BE2C (cell line): ENCODE results near the gene NELFB.

ENCODE experiments used
- DNase-seq: peaks from one replicate; pipeline ENCODE4 v3.0.0-alpha.2; 2020
- H3K27me3 ChIP-seq: fragments of 250-450 bp; sonication (Bioruptor Pico); 2 replicates; pipeline ENCODE4 v1.5.1; 2020; ENCODE audit warnings: mild to moderate bottlenecking
- H3K36me3 ChIP-seq: fragments of 250-450 bp; sonication (Bioruptor Pico); 2 replicates; pipeline ENCODE4 v1.5.1; 2020; ENCODE audit warnings: mild to moderate bottlenecking
- H3K4me1 ChIP-seq: fragments of 250-450 bp; sonication (Bioruptor Pico); 2 replicates; pipeline ENCODE4 v1.5.1; 2020
- H3K4me3 ChIP-seq: 2 replicates; pipeline ENCODE4 v1.5.1; 2011; ENCODE audit warnings: low read depth, low read length
- H3K9me3 ChIP-seq: fragments of 250-450 bp; sonication (Bioruptor Pico); 2 replicates; pipeline ENCODE4 v1.5.1; 2020
- TF ChIP-seq, protein P1 (sequence below): IDR thresholded peaks from 2 replicates; pipeline ENCODE4 v1.5.1; 2012; ENCODE audit warnings: mild to moderate bottlenecking, low read depth, low read length

Gene NELFB

DNA sequence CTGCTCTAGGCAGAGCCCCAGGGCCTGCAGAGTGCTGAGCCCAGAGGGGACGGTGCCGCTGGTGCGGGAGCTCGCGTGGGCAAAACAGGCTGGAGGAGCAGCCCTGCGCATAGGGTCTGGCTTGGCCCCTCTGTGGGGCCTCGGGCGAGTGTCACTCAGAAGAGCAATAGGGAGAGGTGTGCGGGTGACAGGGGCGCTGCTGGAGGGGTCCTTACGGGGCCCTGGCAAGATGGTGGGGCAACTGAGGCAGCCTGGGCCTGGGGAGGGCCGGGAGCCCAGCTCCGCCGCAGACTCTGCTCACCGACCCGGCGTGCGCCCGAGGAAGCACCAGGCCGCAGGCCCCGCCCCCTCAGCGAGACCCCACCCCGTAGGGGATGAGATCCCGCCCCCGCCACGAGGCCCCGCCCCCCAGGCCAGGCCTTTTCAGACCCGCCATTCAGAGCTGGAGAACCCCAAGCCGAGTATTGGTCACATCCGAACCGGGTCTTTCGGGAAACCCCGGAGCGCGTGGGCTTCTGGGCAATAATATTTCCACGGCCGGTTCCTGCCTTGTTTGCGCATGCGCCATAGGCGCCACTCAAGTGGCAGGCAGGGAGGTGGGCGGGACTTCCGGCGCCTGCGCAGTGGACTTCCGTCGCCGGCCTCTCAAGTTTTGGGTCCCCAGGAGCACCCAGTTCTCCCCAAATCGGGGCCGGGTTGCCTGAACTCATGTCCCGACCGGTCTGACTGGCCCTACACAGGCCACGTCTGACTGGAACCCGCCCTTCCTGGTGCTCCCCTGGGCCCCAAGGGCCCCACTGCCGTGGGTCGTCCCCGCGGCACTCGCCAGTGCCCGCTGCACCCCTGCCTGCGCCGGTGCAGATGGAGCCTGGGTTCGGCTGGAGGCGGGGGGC is 31.8 kb upstream of the NELFB start:
- TF ChIP-seq, protein P1, sequence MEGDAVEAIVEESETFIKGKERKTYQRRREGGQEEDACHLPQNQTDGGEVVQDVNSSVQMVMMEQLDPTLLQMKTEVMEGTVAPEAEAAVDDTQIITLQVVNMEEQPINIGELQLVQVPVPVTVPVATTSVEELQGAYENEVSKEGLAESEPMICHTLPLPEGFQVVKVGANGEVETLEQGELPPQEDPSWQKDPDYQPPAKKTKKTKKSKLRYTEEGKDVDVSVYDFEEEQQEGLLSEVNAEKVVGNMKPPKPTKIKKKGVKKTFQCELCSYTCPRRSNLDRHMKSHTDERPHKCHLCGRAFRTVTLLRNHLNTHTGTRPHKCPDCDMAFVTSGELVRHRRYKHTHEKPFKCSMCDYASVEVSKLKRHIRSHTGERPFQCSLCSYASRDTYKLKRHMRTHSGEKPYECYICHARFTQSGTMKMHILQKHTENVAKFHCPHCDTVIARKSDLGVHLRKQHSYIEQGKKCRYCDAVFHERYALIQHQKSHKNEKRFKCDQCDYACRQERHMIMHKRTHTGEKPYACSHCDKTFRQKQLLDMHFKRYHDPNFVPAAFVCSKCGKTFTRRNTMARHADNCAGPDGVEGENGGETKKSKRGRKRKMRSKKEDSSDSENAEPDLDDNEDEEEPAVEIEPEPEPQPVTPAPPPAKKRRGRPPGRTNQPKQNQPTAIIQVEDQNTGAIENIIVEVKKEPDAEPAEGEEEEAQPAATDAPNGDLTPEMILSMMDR = no peak
- Histone ChIP-seq H3K4me1 (peaks cover 7% of the 10 kb centered on the region), H3K4me3 (peak overlapping the region; percentile 90), H3K27me3 (no peaks in the 10 kb centered on the region), H3K36me3 (no peaks in the 10 kb centered on the region), H3K9me3 (no peaks in the 10 kb centered on the region)
- peak; percentile 98 for DNase-seq

DNA sequence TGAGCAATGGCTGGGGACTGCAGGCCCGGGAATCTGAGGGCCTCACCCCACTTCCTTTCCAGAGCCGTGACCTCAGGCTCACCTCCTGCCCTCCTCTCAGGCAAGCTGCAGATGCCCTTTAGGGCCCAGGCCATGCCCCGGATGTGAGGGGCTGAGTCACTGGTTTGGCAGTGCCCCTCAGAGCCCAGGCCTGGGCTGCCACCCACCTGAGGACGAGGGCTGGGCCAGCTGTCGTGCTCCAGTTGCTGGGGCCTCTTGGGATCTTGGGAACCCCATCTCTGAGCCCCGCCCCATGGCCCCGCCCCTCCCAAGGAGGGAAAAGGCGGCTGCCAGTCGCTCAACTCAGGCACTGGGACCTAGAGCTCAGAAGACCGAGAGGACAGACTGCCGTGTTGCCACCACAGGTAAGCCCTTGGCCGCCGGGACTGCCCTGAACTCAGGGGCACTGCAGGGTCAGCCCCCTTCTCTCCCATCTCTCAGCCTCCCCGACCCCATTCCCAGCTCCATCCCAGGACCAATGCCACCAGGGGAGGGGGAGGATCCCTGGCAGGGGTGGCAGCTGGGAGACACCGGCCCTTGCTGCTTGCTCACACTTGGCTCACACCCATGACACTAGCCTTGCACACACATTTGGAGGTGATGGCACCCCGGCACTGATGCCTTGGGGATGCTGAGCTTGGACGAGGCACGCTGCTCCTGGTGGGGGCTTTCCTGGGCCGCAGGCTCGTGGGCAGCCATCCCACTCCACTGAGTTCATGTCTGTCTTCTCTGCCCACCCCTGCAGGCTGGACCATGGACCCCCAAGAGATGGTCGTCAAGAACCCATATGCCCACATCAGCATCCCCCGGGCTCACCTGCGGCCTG is 30.1 kb upstream of the NELFB start, which contains the start of gene CYSRT1:
TSS of gene CYSRT1 (plus strand) at position 345 of the 865 bp plus-strand sequence. CDS start at position 793, 448 bp downstream.
- H3K9me3 ChIP-seq = no peaks in the 10 kb centered on the region
- peak within 1 kb of the TSS; percentile 90 for H3K4me3 ChIP-seq
- TF ChIP-seq, protein P1 = no peak
- no peaks in the 10 kb centered on the region for H3K36me3 ChIP-seq
- peaks cover 10% of the 10 kb centered on the region for H3K4me1 ChIP-seq
- no peaks in the 10 kb centered on the region for H3K27me3 ChIP-seq
- DNase-seq = no peak

DNA sequence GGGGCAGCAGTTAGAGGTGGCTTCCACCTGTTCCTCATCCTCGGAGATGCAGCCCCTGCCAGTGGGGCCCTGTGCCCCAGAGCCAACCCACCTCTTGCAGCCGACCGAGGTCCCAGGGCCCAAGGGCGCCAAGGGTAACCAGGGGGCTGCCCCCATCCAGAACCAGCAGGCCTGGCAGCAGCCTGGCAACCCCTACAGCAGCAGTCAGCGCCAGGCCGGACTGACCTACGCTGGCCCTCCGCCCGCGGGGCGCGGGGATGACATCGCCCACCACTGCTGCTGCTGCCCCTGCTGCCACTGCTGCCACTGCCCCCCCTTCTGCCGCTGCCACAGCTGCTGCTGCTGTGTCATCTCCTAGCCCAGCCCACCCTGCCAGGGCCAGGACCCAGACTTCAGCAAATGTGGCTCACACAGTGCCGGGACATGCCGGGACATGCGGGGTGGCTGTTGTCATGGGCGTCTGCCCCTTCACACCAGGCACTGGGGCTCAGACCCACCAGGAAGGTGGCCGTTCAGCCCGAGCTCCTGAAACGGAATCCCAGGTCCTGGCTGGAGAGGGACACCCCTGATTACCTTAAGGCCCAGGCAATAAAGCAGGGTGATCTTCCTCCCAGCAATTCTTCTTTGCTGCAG is 29.3 kb upstream of the NELFB start:
- no peak overlapping the region for H3K4me3 ChIP-seq
- no peak for DNase-seq
- H3K4me1 ChIP-seq = peaks cover 10% of the 10 kb centered on the region
- no peaks in the 10 kb centered on the region for H3K9me3 ChIP-seq
- H3K27me3 ChIP-seq = no peaks in the 10 kb centered on the region
- no peaks in the 10 kb centered on the region for H3K36me3 ChIP-seq
- TF ChIP-seq, protein P1 = no peak

DNA sequence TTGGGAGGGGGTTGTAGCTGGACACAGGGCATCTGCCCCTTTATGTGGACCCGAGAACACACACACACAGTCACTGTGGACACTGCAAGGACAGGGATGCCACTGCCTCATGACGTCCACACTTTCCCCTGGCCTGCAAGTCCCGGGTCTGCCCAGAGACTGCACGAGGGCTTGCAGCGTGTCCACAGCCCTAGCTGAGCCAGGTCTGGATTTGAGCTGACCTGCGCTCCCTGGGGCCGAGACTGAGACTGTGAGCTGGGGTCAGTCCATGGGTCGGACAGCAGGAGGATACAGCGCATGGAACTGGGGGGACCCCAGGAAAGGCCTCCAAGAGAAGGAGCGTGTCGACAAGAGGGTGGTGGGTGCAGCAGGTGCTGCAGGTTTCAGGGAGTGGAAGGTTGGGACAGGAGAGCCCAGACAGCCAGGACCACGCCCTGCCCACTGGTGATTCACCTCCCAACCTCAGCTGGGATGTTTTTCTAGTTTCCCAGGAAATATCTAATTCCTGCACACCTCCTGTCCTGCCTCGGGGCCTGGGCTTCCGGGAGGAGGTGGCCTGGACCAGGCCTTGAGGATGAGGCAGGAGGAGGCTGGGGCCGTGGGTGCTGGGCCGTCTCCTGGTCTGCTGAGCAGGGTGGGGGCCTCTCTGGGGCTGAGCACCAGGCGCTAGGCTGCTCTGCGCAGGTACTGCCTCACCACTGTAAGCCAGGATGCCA is 28.6 kb upstream of the NELFB start:
- TF ChIP-seq, protein P1 = no peak
- no peaks in the 10 kb centered on the region for H3K9me3 ChIP-seq
- no peaks in the 10 kb centered on the region for H3K27me3 ChIP-seq
- no peaks in the 10 kb centered on the region for H3K36me3 ChIP-seq
- H3K4me3 ChIP-seq = no peak overlapping the region
- H3K4me1 ChIP-seq = peaks cover 10% of the 10 kb centered on the region
- DNase-seq = no peak

DNA sequence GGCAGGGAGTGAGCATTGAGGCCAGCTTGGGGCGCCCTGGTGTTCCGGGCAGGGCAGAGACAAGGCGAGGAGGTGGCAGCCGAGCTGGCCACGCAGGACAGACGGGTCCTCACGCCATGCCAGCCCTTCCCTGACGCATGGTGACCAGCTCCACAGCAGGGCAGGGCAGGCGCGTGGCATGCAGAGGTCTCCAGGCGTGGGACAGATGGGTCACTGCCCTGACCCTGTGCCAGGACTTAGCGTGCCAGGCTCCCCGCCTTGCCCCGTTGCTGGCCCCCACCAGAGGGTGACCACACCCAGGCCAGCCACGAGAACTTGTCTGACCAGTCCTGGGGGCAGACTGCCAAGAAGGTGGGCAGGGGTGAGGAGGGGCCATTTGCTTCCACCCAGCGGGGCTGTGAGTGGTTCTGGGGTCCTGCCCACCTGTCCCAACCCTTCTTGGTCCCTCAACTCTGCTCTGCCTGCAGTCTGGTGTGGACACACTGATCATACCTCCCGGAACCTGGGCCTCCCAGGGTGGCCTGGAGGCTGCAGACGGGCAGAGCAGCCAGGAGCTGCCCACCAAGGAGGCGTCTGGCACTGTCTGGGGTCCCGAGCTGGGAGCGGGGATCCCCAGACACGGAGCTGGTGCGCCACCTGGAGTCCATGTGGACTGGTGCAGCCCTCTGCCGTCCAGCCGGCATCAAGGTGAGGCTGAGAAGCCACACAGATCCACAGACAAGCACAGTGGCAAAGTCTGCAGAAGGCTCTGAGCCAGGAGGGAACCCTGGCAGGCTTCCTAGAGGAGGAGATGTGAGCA is 27.9 kb upstream of the NELFB start, which contains the start of gene RNF224:
TSS of gene RNF224 (plus strand) at position 449 of the 799 bp plus-strand sequence. CDS start 834 bp downstream, outside the sequence.
- TF ChIP-seq, protein P1 = peak; percentile 91
- DNase-seq = peak; percentile 90
- H3K4me1 ChIP-seq = peaks cover 10% of the 10 kb centered on the region
- H3K36me3 ChIP-seq = no peaks in the 10 kb centered on the region
- H3K27me3 ChIP-seq = no peaks in the 10 kb centered on the region
- H3K9me3 ChIP-seq = no peaks in the 10 kb centered on the region
- H3K4me3 ChIP-seq = no peak within 1 kb of the TSS
